H9 (cell line): ENCODE results near the gene UGT1A6. TPM values are rescaled to one million over a fixed set of nuclear protein-coding genes. Genes with fewer than 3 reads are reported as not detected.

Source experiments
- DNase-seq: peaks from one replicate; pipeline ENCODE4 v3.0.0-alpha.2; 2017
- H2AFZ ChIP-seq: one replicate; pipeline ENCODE4 v1.6.1; 2013; ENCODE audit warnings: mild to moderate bottlenecking, low read length, control low read depth, moderate library complexity
- H2AK5ac ChIP-seq: 2 replicates; pipeline ENCODE4 v1.6.1; 2013; ENCODE audit warnings: low read length, control low read depth, mixed read lengths; ENCODE audit not compliant: insufficient read length
- H2BK120ac ChIP-seq: one replicate; pipeline ENCODE4 v1.6.1; 2013; ENCODE audit warnings: low read depth, mild to moderate bottlenecking, low read length, control low read depth, inconsistent platforms; ENCODE audit not compliant: poor library complexity, severe bottlenecking
- H2BK12ac ChIP-seq: 2 replicates; pipeline ENCODE4 v1.6.1; 2013; ENCODE audit warnings: low read length, control low read depth, mixed read lengths, low read depth; ENCODE audit not compliant: insufficient read length
- H2BK15ac ChIP-seq: 2 replicates; pipeline ENCODE4 v1.6.1; 2013; ENCODE audit warnings: low read depth, low read length, control low read depth
- H2BK20ac ChIP-seq: one replicate; pipeline ENCODE4 v1.6.1; 2013; ENCODE audit warnings: low read depth, mild to moderate bottlenecking, low read length, control low read depth, inconsistent platforms; ENCODE audit not compliant: poor library complexity, severe bottlenecking
- H2BK5ac ChIP-seq: 2 replicates; pipeline ENCODE4 v1.6.1; 2013; ENCODE audit warnings: low read length, control low read depth, mixed read lengths; ENCODE audit not compliant: insufficient read length
- H3K14ac ChIP-seq: 2 replicates; pipeline ENCODE4 v1.6.1; 2013; ENCODE audit warnings: low read length, control low read depth; ENCODE audit not compliant: insufficient read depth
- H3K18ac ChIP-seq: 2 replicates; pipeline ENCODE4 v1.6.1; 2013; ENCODE audit warnings: low read depth, mild to moderate bottlenecking, mixed read lengths, low read length, control low read depth; ENCODE audit not compliant: insufficient read length
- H3K23ac ChIP-seq: 2 replicates; pipeline ENCODE4 v1.6.1; 2013; ENCODE audit warnings: low read length, control low read depth, mixed read lengths, low read depth; ENCODE audit not compliant: insufficient read length
- H3K23me2 ChIP-seq: 2 replicates; pipeline ENCODE4 v1.6.1; 2013; ENCODE audit warnings: low read depth, mild to moderate bottlenecking, mixed read lengths, low read length, control low read depth; ENCODE audit not compliant: insufficient read length, poor library complexity, severe bottlenecking
- H3K27ac ChIP-seq: 2 replicates; pipeline ENCODE4 v1.5.1; 2013; ENCODE audit warnings: low read length, control low read depth, mixed read lengths, low read depth; ENCODE audit not compliant: insufficient read length
- H3K27me3 ChIP-seq: 2 replicates; pipeline ENCODE4 v1.6.1; 2013; ENCODE audit warnings: low read length, control low read depth, inconsistent platforms; ENCODE audit not compliant: insufficient read depth
- H3K4ac ChIP-seq: 2 replicates; pipeline ENCODE4 v1.6.1; 2013; ENCODE audit warnings: low read depth, mild to moderate bottlenecking, control low read depth, inconsistent platforms, low read length, moderate library complexity
- H3K4me1 ChIP-seq: 2 replicates; pipeline ENCODE4 v1.6.1; 2013; ENCODE audit warnings: low read length, control low read depth, inconsistent platforms; ENCODE audit not compliant: insufficient read depth
- H3K4me2 ChIP-seq: 2 replicates; pipeline ENCODE4 v1.6.1; 2013; ENCODE audit warnings: low read length, control low read depth, mixed read lengths; ENCODE audit not compliant: insufficient read length, insufficient read depth
- H3K56ac ChIP-seq: 2 replicates; pipeline ENCODE4 v1.6.1; 2013; ENCODE audit warnings: low read depth, mild to moderate bottlenecking, mixed read lengths, low read length, control low read depth; ENCODE audit not compliant: insufficient read length
- H3K79me1 ChIP-seq: 2 replicates; pipeline ENCODE4 v1.6.1; 2013; ENCODE audit warnings: low read depth, mild to moderate bottlenecking, moderate library complexity, low read length, control low read depth, inconsistent platforms; ENCODE audit not compliant: insufficient read depth, poor library complexity, severe bottlenecking
- H3K79me2 ChIP-seq: 2 replicates; pipeline ENCODE4 v1.6.1; 2013; ENCODE audit warnings: low read length, control low read depth, inconsistent platforms; ENCODE audit not compliant: insufficient read depth
- H3K9ac ChIP-seq: 2 replicates; pipeline ENCODE4 v1.6.1; 2013; ENCODE audit warnings: low read length, control low read depth, mixed read lengths; ENCODE audit not compliant: insufficient read length; ENCODE audit errors: extremely low read depth
- H3K9me3 ChIP-seq: one replicate; pipeline ENCODE4 v1.6.1; 2013; ENCODE audit warnings: low read depth, low read length, inconsistent platforms; ENCODE audit not compliant: control insufficient read depth
- H3T11ph ChIP-seq: one replicate; pipeline ENCODE4 v1.6.1; 2013; ENCODE audit warnings: mild to moderate bottlenecking, low read length, control low read depth, inconsistent platforms
- H4K20me1 ChIP-seq: one replicate; pipeline ENCODE4 v1.6.1; 2013; ENCODE audit not compliant: control insufficient read depth, insufficient read length, insufficient read depth
- H4K5ac ChIP-seq: 2 replicates; pipeline ENCODE4 v1.6.1; 2013; ENCODE audit warnings: low read depth, mild to moderate bottlenecking, mixed read lengths, low read length, control low read depth; ENCODE audit not compliant: insufficient read length
- H4K8ac ChIP-seq: replicated peaks from 2 replicates; pipeline ENCODE4 v1.6.1; 2013; ENCODE audit warnings: low read length, control low read depth, mixed read lengths, low read depth; ENCODE audit not compliant: insufficient read length
- H4K91ac ChIP-seq: 2 replicates; pipeline ENCODE4 v1.6.1; 2013; ENCODE audit warnings: low read depth, mild to moderate bottlenecking, moderate library complexity, mixed read lengths, low read length, control low read depth; ENCODE audit not compliant: insufficient read length
- H3K27ac Mint-ChIP-seq, 3 experiments: 2 replicates in 2 of 3; 3 replicates in 1 of 3; pipeline ENCODE4 v1.8.0; 2020 to 2021; ENCODE audit warnings: mixed read lengths in 3 of 3, mild to moderate bottlenecking in 1 of 3, moderate library complexity in 1 of 3
- H3K27me3 Mint-ChIP-seq: 2 replicates; pipeline ENCODE4 v1.8.0; 2021; ENCODE audit warnings: low read depth, mild to moderate bottlenecking, moderate library complexity, mixed read lengths
- H3K36me3 Mint-ChIP-seq, 3 experiments: 2 replicates in 2 of 3; 3 replicates in 1 of 3; pipeline ENCODE4 v1.8.0; 2020 to 2021; ENCODE audit warnings: low read depth in 3 of 3, mixed read lengths in 3 of 3; ENCODE audit not compliant: insufficient read depth in 1 of 3
- H3K4me1 Mint-ChIP-seq, 2 experiments: 2 replicates each; pipeline ENCODE4 v1.8.0; 2020; ENCODE audit warnings: mixed read lengths in 2 of 2
- H3K4me3 Mint-ChIP-seq, 2 experiments: 2 replicates in 1 of 2; 3 replicates in 1 of 2; pipeline ENCODE4 v1.8.0; 2020 to 2021; ENCODE audit warnings: mild to moderate bottlenecking in 2 of 2, mixed read lengths in 2 of 2, moderate library complexity in 1 of 2
- H3K9me3 Mint-ChIP-seq, 2 experiments: 2 replicates in 1 of 2; 3 replicates in 1 of 2; pipeline ENCODE4 v1.8.0; 2020; ENCODE audit warnings: mild to moderate bottlenecking in 2 of 2, mixed read lengths in 2 of 2, moderate library complexity in 1 of 2
- CTCF ChIP-seq: fragments of 200-600 bp; sonication (generic); conservative IDR thresholded peaks from 3 replicates; pipeline ENCODE4 v1.8.0; 2021; ENCODE audit warnings: antibody characterized with exemption, mild to moderate bottlenecking
- WGBS: extraction: QIAGEN DNeasy Blood & Tissue Kit; methylation state at CpG from one replicate; pipeline ENCODE4 v1.1.7; 2013; ENCODE audit warnings: missing lambda C conversion rate, low lambda C conversion rate, mixed read lengths; ENCODE audit not compliant: insufficient read length; ENCODE audit errors: extremely low coverage; 5-methylcytosine and 5-hydroxymethylcytosine counted together
- total RNA-seq: library from RNA; stranded (reverse); gene quantifications from 2 replicates; pipeline ENCODE4 v1.2.1, GENCODE V29; 2021

UGT1A6 gene
- total RNA-seq, 1 experiment from 2014 or later = not detected

- peaks cover 12% of the 10 kb centered on the region for H3K27me3 Mint-ChIP-seq
- Histone ChIP-seq H2BK12ac (no peak overlapping the region), H3K79me2 (no peaks in the 10 kb centered on the region), H3K79me1 (no peaks in the 10 kb centered on the region), H3K18ac (no peak overlapping the region), H4K5ac (no peak overlapping the region), H2BK120ac (no peak overlapping the region), H2BK5ac (no peak overlapping the region), H3K4me2 (no peak overlapping the region), H4K91ac (no peak overlapping the region), H3K9ac (no peak overlapping the region), H3K4ac (no peak overlapping the region), H3K4me1 (no peaks in the 10 kb centered on the region), H2AK5ac (no peak overlapping the region), H3K9me3 (no peaks in the 10 kb centered on the region), H3K56ac (no peak overlapping the region), H2BK15ac (no peak overlapping the region), H3K23me2 (no peaks in the 10 kb centered on the region), H3K27me3 (no peaks in the 10 kb centered on the region), H4K20me1 (no peaks in the 10 kb centered on the region), H2AFZ (no peak overlapping the region), H3T11ph (no peak overlapping the region), H2BK20ac (no peak overlapping the region), H3K27ac (no peak overlapping the region), H3K23ac (no peak overlapping the region), H3K14ac (no peak overlapping the region), H4K8ac (no peak overlapping the region)
- peaks cover 7% of the 10 kb centered on the region in 2 experiments for H3K4me1 Mint-ChIP-seq
- no peak overlapping the region for H3K4me3 Mint-ChIP-seq
- no CpG with 5 or more reads among the region's 7 CpGs for WGBS
- no peak for TF ChIP-seq CTCF
- no peak for DNase-seq
- H3K9me3 Mint-ChIP-seq = peaks cover 2% of the 10 kb centered on the region in 2 experiments; a peak in 2 of 5 replicates
- no peak overlapping the region for H3K27ac Mint-ChIP-seq
- no peaks in the 10 kb centered on the region for H3K36me3 Mint-ChIP-seq
Measured at GRCh38 chr2:233713262-233713615, 20.5 kb downstream of the UGT1A6 start.
